ENCODE measurements around the gene PDRG1.
A peak's percentile ranks its signal among the peaks of the same experiment; 100 is the strongest.

The PDRG1 gene

DNA sequence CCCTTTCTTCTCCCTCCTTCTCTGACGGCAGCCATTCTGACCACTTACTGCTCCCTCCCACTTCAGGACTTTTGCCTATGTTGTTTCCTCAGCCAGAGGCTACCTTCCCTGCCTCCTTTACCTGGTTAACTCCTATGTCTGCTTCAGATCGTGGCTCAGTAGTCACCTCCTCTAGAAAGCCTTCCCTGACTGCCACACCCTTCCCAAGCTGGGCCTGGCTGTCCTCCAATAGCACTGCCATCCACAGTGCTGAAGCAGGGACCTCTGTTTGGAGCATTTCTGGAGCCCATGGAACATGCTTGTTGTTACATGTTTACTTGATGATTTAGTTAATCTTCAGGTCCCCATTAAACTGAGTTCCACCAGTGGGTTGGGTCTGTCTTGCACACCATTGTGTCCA lies 29.9 kb upstream of the PDRG1 start:
- peaks cover under 1% of the 10 kb centered on the region; the same call in 1 of the 2 replicates for H3K4me1 ChIP-seq (ENCODE audit: control insufficient read depth, insufficient read depth, low read length)
- no peak overlapping the region for H3K4me3 ChIP-seq (ENCODE audit: low read depth, low read length)
- H3K27me3 ChIP-seq (ENCODE audit: control insufficient read depth, insufficient read depth, low read length): peaks cover 10% of the 10 kb centered on the region; the same call in 1 of the 2 replicates
- H3K36me3 ChIP-seq (ENCODE audit: control insufficient read depth, insufficient read depth, low read length): no peaks in the 10 kb centered on the region
- no peak overlapping the region for H3K9ac ChIP-seq (ENCODE audit: low read length)
- H3K9me3 ChIP-seq (ENCODE audit: control insufficient read depth, insufficient read depth, low read depth, low read length): peaks cover 9% of the 10 kb centered on the region; the same call in 1 of the 2 replicates
- no peak overlapping the region for H3K27ac ChIP-seq (ENCODE audit: low read depth, low read length)

DNA sequence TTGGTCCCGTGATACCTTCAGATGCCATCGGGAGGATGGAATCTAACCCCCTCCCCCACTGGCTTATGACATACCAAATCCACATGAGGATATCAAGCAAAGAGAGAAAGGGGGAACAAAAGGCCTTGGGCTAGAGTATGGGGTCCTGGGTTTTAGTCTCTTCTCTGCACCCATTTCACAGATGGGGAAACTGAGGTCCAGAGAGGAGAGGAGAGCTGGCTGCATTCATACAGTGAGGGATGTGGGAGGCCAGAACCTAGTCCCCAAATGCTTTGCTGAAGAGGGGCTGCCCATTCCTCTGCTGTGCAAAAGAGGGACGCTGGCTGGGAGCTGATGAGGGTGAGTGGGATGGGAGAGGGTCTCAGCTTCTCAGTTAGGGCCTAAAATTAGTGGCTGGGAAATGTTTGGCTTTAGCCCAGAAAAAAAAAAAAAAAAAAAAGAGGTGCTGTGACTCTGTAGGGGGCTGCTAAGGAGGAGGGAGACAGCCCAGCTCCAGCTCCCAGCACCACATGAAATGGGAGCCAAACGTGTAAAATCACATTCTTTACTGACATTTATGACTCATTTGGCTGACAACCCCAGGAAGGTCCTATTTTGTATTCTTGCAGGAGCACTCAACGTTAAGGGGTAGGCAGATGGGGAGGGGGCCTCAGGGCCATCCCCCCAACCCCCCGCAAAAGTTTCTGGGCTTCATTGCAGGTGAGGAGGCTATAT lies 28.0 kb upstream of the PDRG1 start:
- Histone ChIP-seq H3K9me3 (ENCODE audit: control insufficient read depth, insufficient read depth, low read depth, low read length) (peaks cover 2% of the 10 kb centered on the region; the same call in 1 of the 2 replicates), H3K36me3 (ENCODE audit: control insufficient read depth, insufficient read depth, low read length) (no peaks in the 10 kb centered on the region), H3K27me3 (ENCODE audit: control insufficient read depth, insufficient read depth, low read length) (peaks cover 3% of the 10 kb centered on the region; the same call in 1 of the 2 replicates), H3K4me1 (ENCODE audit: control insufficient read depth, insufficient read depth, low read length) (peaks cover 10% of the 10 kb centered on the region), H3K27ac (ENCODE audit: low read depth, low read length) (no peak overlapping the region), H3K9ac (ENCODE audit: low read length) (no peak overlapping the region), H3K4me3 (ENCODE audit: low read depth, low read length) (no peak overlapping the region)

DNA sequence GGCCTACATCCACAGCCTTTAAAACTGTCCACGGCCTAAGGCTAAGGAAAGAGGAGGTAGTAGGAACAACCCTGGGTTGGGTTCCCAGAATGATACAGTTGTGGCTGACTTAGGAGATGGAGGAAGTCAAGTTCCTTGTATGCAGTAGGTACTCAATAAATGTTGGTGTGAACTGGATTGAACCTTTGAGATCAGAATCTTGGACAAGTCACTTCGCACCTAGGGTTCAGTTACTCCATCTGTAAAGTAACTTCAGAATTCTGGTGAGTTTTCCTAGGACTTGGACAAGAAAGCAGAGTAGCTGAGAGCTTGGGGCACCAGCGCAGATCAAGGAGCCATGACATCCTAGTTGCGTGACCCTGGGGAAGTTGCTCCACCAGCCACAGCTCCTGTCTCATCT lies 25.2 kb upstream of the PDRG1 start:
- H3K27me3 ChIP-seq (ENCODE audit: control insufficient read depth, insufficient read depth, low read length): peaks cover 6% of the 10 kb centered on the region; the same call in 1 of the 2 replicates
- no peaks in the 10 kb centered on the region; the same call in 1 of the 2 replicates for H3K9me3 ChIP-seq (ENCODE audit: control insufficient read depth, insufficient read depth, low read depth, low read length)
- no peak overlapping the region for H3K27ac ChIP-seq (ENCODE audit: low read depth, low read length)
- no peak overlapping the region for H3K9ac ChIP-seq (ENCODE audit: low read length)
- H3K4me3 ChIP-seq (ENCODE audit: low read depth, low read length): no peak overlapping the region
- no peaks in the 10 kb centered on the region for H3K36me3 ChIP-seq (ENCODE audit: control insufficient read depth, insufficient read depth, low read length)
- peaks cover 17% of the 10 kb centered on the region for H3K4me1 ChIP-seq (ENCODE audit: control insufficient read depth, insufficient read depth, low read length)

DNA sequence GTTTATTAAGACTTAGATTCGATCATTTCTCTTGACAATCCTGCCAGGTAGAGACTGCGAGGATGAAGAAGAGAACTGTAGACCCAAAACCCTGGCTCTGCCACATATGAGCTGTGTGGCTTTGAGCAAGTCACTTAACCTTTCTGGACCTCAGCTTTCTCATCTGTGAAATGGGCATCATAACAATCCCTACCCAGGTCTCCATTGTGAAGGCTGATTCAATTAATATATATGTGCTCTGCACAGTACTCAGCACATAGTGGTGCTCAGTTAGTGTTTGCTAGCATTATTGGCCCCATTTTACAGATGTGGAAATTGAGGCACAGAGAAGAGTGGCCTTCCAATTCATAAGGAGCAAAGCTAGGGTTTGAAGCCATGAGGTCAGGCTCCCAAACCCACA lies 24.0 kb upstream of the PDRG1 start:
- Histone ChIP-seq H3K27ac (ENCODE audit: low read depth, low read length) (no peak overlapping the region), H3K9me3 (ENCODE audit: control insufficient read depth, insufficient read depth, low read depth, low read length) (no peaks in the 10 kb centered on the region; the same call in 1 of the 2 replicates), H3K36me3 (ENCODE audit: control insufficient read depth, insufficient read depth, low read length) (no peaks in the 10 kb centered on the region), H3K9ac (ENCODE audit: low read length) (no peak overlapping the region), H3K4me3 (ENCODE audit: low read depth, low read length) (no peak overlapping the region), H3K4me1 (ENCODE audit: control insufficient read depth, insufficient read depth, low read length) (peaks cover 17% of the 10 kb centered on the region), H3K27me3 (ENCODE audit: control insufficient read depth, insufficient read depth, low read length) (peaks cover 15% of the 10 kb centered on the region)

DNA sequence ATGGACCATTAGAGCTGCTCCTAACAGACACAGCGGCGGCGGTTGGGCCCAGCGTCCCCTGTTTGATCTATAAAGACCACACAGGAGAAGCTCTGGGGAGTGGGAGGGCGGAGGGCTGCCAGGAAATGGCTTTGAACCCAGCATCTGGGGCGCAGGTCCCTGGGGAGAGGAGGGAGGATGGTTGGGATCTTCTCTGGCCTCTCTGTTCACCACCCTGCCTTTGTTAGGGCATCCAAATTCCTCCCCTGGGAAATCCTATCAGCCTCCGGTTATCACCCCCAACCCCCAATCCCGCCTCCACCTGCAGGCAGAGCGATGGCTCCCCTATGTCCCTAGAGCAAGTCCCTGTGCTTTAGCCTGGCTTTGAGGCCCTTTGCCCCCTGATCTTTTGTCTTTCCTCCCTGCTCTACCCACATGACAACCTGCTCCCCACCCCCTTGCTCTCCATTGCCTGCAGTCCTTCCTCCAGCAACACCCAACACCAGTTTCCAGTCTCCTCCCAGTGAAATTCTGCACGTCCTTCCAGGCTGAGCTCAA lies 23.2 kb upstream of the PDRG1 start:
- no peak overlapping the region for H3K4me3 ChIP-seq (ENCODE audit: low read depth, low read length)
- H3K27ac ChIP-seq (ENCODE audit: low read depth, low read length): no peak overlapping the region
- peaks cover 24% of the 10 kb centered on the region for H3K27me3 ChIP-seq (ENCODE audit: control insufficient read depth, insufficient read depth, low read length)
- H3K9me3 ChIP-seq (ENCODE audit: control insufficient read depth, insufficient read depth, low read depth, low read length): no peaks in the 10 kb centered on the region; the same call in 1 of the 2 replicates
- H3K36me3 ChIP-seq (ENCODE audit: control insufficient read depth, insufficient read depth, low read length): no peaks in the 10 kb centered on the region
- H3K9ac ChIP-seq (ENCODE audit: low read length): no peak overlapping the region
- peaks cover 17% of the 10 kb centered on the region for H3K4me1 ChIP-seq (ENCODE audit: control insufficient read depth, insufficient read depth, low read length)

DNA sequence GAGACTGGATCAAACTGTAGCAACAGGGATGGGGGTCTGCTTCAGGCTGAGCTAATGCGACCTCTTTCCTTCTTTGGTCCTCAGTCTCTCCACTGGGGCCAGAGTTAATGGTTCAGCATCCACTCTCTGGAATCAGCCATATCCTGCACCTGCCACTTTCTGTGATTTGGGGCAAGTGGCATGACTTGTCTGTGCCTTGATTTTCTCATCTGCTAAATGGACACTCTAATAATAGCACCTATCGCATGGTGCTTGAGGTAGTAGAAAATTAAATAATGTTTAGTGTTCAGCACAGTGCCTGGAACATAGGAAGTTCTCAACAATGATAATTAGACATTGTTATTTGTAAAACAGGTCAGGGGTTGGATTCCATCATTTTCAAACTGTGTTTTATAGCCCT lies 22.4 kb upstream of the PDRG1 start:
- Histone ChIP-seq H3K9me3 (ENCODE audit: control insufficient read depth, insufficient read depth, low read depth, low read length) (no peaks in the 10 kb centered on the region; the same call in 1 of the 2 replicates), H3K27ac (ENCODE audit: low read depth, low read length) (no peak overlapping the region), H3K36me3 (ENCODE audit: control insufficient read depth, insufficient read depth, low read length) (no peaks in the 10 kb centered on the region), H3K27me3 (ENCODE audit: control insufficient read depth, insufficient read depth, low read length) (peaks cover 31% of the 10 kb centered on the region), H3K9ac (ENCODE audit: low read length) (no peak overlapping the region), H3K4me3 (ENCODE audit: low read depth, low read length) (no peak overlapping the region), H3K4me1 (ENCODE audit: control insufficient read depth, insufficient read depth, low read length) (peaks cover 17% of the 10 kb centered on the region)

DNA sequence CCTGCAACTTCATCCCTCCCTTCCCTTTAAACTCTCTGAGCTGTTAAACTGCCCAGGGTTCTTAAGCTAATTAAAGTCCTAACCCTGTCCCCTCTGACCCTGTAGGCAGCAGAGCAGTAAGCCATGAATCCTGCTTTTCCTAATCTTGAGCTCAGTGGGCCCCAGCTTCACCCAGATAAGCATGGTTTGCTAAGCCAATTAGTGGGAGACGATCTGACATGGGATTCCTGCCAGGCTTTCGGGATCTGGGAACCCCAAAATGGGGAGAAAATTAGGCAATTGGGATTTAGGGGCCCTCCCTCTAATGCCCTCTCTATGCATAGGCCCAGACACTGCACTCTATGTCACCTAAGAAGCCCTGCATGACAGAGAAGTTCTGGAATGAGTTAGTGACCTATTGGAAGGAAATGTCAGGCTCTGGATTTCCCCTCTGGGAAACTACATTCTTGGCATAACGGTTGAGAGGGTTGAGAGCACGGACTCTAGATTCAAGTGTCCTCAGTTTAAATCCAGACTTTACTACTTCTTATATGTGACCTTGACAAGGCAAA lies 20.7 kb upstream of the PDRG1 start:
- no peaks in the 10 kb centered on the region; the same call in 1 of the 2 replicates for H3K9me3 ChIP-seq (ENCODE audit: control insufficient read depth, insufficient read depth, low read depth, low read length)
- H3K27me3 ChIP-seq (ENCODE audit: control insufficient read depth, insufficient read depth, low read length): peaks cover 39% of the 10 kb centered on the region
- H3K4me3 ChIP-seq (ENCODE audit: low read depth, low read length): no peak overlapping the region
- no peak overlapping the region for H3K27ac ChIP-seq (ENCODE audit: low read depth, low read length)
- no peaks in the 10 kb centered on the region for H3K36me3 ChIP-seq (ENCODE audit: control insufficient read depth, insufficient read depth, low read length)
- H3K4me1 ChIP-seq (ENCODE audit: control insufficient read depth, insufficient read depth, low read length): peaks cover 21% of the 10 kb centered on the region
- no peak overlapping the region for H3K9ac ChIP-seq (ENCODE audit: low read length)

DNA sequence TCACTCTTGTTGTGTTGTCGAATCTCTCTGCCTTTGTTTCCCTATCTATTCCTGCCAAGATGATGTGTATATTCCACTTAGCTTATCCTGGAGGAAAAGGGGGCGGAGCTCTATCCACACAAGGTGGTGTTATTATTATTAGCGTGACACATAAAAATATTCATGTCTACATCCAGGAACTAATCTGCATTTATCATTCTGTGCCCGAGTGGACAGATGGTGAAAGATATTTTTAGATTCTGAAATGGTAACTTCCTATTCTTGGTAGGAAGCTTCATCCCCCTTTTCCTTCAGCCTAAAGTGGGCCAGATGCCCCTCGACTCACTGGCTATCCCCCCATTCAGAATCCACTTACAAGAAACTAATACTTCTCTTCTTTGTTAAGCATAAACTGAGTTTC lies 18.1 kb upstream of the PDRG1 start:
- Histone ChIP-seq H3K27me3 (ENCODE audit: control insufficient read depth, insufficient read depth, low read length) (peaks cover 62% of the 10 kb centered on the region), H3K4me3 (ENCODE audit: low read depth, low read length) (no peak overlapping the region), H3K36me3 (ENCODE audit: control insufficient read depth, insufficient read depth, low read length) (no peaks in the 10 kb centered on the region), H3K4me1 (ENCODE audit: control insufficient read depth, insufficient read depth, low read length) (peaks cover 13% of the 10 kb centered on the region), H3K27ac (ENCODE audit: low read depth, low read length) (no peak overlapping the region), H3K9ac (ENCODE audit: low read length) (no peak overlapping the region), H3K9me3 (ENCODE audit: control insufficient read depth, insufficient read depth, low read depth, low read length) (no peaks in the 10 kb centered on the region; the same call in 1 of the 2 replicates)

DNA sequence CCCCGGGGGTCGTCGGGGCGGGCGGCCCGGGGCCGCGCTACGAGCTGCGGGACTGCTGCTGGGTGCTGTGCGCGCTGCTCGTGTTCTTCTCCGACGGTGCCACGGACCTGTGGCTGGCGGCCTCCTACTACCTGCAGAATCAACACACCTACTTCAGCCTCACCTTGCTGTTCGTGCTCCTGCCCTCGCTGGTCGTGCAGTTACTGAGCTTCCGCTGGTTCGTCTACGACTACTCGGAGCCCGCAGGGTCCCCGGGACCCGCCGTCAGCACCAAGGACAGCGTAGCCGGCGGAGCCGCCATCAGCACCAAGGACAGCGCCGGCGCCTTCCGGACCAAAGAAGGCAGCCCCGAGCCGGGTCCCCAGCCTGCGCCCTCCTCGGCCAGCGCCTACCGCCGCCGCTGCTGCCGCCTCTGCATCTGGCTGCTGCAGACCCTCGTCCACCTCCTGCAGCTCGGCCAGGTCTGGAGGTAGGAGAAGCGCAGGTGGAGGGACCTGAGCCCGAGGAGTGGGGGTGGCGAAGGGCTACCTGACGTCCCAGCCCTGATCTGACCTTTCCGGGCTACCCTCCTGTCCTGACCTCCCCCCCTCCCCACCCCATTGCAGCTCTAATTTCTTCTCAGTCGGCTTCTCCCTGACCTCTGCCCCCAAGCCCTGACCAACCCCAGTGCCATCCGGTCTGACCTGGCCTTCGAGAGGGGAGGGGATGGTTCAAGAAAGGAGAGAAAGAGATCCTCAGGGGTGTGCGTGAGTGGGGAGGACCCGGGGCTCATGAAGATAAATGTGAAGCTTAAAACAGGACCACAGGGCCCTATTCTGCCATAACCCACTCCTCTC lies 16.7 kb upstream of the PDRG1 start:
- Histone ChIP-seq H3K27ac (ENCODE audit: low read depth, low read length) (no peak overlapping the region), H3K4me3 (ENCODE audit: low read depth, low read length) (peak overlapping the region; percentile 55), H3K27me3 (ENCODE audit: control insufficient read depth, insufficient read depth, low read length) (peaks cover 73% of the 10 kb centered on the region), H3K9ac (ENCODE audit: low read length) (no peak overlapping the region), H3K4me1 (ENCODE audit: control insufficient read depth, insufficient read depth, low read length) (peaks cover 10% of the 10 kb centered on the region; the same call in 1 of the 2 replicates), H3K36me3 (ENCODE audit: control insufficient read depth, insufficient read depth, low read length) (no peaks in the 10 kb centered on the region), H3K9me3 (ENCODE audit: control insufficient read depth, insufficient read depth, low read depth, low read length) (no peaks in the 10 kb centered on the region)

DNA sequence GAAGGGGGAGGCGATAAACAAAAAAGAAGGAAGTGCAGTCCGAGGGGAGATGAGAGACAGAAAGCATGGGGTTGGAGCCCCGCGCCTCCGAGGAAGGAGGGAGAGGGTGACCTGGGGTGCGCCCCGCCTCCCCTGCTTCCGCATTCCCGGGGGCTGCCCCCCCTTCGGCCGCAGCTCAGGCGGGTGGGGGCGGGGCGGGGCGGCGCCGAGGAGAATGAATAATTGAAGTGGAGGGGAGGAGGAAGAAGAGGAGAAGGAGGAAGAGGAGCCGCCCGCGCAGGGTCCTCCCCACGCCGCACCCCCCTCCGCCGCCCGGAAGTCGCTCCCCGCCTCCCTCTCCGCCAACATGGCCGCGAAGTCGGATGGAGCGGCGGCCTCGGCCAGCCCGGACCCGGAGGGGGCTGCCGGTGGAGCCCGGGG lies 16.0 kb upstream of the PDRG1 start, which contains the start of gene XKR7:
XKR7 (plus strand) TSS at position 322 of the 420 bp plus-strand sequence; CDS start at position 347, 25 bp downstream.
- H3K9me3 ChIP-seq (ENCODE audit: control insufficient read depth, insufficient read depth, low read depth, low read length): no peaks in the 10 kb centered on the region
- H3K4me1 ChIP-seq (ENCODE audit: control insufficient read depth, insufficient read depth, low read length): peaks cover 8% of the 10 kb centered on the region; the same call in 1 of the 2 replicates
- no peak within 1 kb of the TSS for H3K9ac ChIP-seq (ENCODE audit: low read length)
- H3K4me3 ChIP-seq (ENCODE audit: low read depth, low read length): peak within 1 kb of the TSS; percentile 55
- no peak within 1 kb of the TSS for H3K27ac ChIP-seq (ENCODE audit: low read depth, low read length)
- peaks cover 76% of the 10 kb centered on the region for H3K27me3 ChIP-seq (ENCODE audit: control insufficient read depth, insufficient read depth, low read length)
- no peaks in the 10 kb centered on the region for H3K36me3 ChIP-seq (ENCODE audit: control insufficient read depth, insufficient read depth, low read length)
